Right lobe of liver (tissue), 4 donors: ENCODE data around the gene SCG2.

Source experiments
- POLR2A ChIP-seq: fragments of 450-650 bp; IDR thresholded peaks from one replicate; pipeline ENCODE4 v1.6.1; 2017; ENCODE audit warnings: antibody characterized with exemption, mild to moderate bottlenecking
- TF ChIP-seq, protein P1 (sequence below), 4 donors: fragments of 200-600 bp in 3 of 4; fragments of 450-650 bp in 1 of 4; IDR thresholded peaks; one replicate each; pipeline versions ENCODE4 v1.5.1 to v1.8.0; 2016 to 2022; ENCODE audit warnings: antibody characterized with exemption in 4 of 4, mild to moderate bottlenecking in 2 of 4
- donor health status: DM: no; HTN: no; CAD: no.
- donor health status: DM: no; HTN: no; CAD: no.
- donor health status: DM: no; HTN: yes; CAD: no.

DNA sequence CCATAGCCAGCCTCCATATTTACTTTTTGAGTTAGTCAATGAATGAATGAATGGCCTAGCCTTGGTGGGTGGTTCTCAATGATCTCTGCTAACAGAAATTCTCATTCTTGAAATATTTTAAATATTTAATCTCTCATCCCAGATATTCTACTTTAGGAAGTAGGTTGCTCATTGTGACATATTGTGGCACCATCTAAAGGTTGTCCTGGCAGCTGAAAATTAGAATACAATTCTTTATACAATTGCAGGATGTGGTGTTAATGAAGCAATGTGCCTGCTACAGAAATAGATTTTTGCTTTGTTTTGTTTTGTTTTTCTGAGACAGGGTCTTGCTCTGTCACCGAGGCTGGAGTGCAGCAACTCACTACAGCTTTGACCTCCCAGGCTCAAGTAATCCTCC is 35.8 kb downstream of the SCG2 start:
- TF ChIP-seq, protein P1, sequence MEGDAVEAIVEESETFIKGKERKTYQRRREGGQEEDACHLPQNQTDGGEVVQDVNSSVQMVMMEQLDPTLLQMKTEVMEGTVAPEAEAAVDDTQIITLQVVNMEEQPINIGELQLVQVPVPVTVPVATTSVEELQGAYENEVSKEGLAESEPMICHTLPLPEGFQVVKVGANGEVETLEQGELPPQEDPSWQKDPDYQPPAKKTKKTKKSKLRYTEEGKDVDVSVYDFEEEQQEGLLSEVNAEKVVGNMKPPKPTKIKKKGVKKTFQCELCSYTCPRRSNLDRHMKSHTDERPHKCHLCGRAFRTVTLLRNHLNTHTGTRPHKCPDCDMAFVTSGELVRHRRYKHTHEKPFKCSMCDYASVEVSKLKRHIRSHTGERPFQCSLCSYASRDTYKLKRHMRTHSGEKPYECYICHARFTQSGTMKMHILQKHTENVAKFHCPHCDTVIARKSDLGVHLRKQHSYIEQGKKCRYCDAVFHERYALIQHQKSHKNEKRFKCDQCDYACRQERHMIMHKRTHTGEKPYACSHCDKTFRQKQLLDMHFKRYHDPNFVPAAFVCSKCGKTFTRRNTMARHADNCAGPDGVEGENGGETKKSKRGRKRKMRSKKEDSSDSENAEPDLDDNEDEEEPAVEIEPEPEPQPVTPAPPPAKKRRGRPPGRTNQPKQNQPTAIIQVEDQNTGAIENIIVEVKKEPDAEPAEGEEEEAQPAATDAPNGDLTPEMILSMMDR (IDR thresholded peaks at IDR 0.05), result no peak
- no peak for TF ChIP-seq POLR2A
